ENCODE data around the gene FARS2. TPM values are rescaled to one million over a fixed set of nuclear protein-coding genes. Genes with fewer than 3 reads are reported as not detected.

Gene FARS2
- total and polyA plus RNA-seq, 2 donors (not counting 1 experiment from before 2014, with no cell fraction given): 11.0 to 18.5 TPM

DNA sequence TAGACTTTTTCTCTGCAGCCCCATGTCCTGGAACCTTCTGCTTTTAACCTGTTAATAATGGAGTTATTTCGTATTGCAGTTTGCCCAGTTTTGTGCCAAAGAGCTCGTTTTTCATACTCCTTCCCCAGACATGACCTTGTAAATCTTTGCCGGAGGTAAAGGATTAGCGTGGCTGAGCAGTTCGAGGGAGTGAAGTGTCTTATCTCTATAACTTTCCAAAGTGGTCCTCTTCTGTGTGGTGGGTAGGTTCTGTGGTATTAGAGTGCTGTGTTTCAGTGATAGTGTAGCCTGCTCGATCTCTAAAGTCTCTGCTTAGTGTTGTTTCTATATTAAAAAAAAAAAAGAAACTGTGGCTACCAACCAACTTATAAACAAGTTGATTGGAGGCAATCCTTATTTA, 67.5 kb downstream of the FARS2 start:
- no peaks in the 10 kb centered on the region for H4K20me1 ChIP-seq (ENCODE audit: control insufficient read depth, extremely low read depth, insufficient read depth, low read length)
- H3K27ac ChIP-seq (ENCODE audit: insufficient read depth, low read length): no peak overlapping the region
- H3K36me3 ChIP-seq (ENCODE audit: control insufficient read depth, insufficient read depth, low read length): no peaks in the 10 kb centered on the region
- no peak overlapping the region for H2AFZ ChIP-seq (ENCODE audit: low read length)
- no peak for DNase-seq (ENCODE audit: low read depth in 2 of 2)
- no peaks in the 10 kb centered on the region for H3K9me3 ChIP-seq (ENCODE audit: control insufficient read depth, insufficient read depth, low read depth, low read length)
- H3K79me2 ChIP-seq (ENCODE audit: control insufficient read depth, insufficient read depth, low read length): no peaks in the 10 kb centered on the region
- TF ChIP-seq, protein P1, sequence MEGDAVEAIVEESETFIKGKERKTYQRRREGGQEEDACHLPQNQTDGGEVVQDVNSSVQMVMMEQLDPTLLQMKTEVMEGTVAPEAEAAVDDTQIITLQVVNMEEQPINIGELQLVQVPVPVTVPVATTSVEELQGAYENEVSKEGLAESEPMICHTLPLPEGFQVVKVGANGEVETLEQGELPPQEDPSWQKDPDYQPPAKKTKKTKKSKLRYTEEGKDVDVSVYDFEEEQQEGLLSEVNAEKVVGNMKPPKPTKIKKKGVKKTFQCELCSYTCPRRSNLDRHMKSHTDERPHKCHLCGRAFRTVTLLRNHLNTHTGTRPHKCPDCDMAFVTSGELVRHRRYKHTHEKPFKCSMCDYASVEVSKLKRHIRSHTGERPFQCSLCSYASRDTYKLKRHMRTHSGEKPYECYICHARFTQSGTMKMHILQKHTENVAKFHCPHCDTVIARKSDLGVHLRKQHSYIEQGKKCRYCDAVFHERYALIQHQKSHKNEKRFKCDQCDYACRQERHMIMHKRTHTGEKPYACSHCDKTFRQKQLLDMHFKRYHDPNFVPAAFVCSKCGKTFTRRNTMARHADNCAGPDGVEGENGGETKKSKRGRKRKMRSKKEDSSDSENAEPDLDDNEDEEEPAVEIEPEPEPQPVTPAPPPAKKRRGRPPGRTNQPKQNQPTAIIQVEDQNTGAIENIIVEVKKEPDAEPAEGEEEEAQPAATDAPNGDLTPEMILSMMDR (conservative IDR thresholded peaks at IDR 0.05 in 1 of 2, IDR thresholded peaks at IDR 0.05 in 1 of 2; ENCODE audit: low read depth in 1 of 2, low read length in 2 of 2): no peak
- TF ChIP-seq EZH2 (IDR thresholded peaks at IDR 0.05; ENCODE audit: low read length, missing control alignments): no peak
- H3K27me3 ChIP-seq (ENCODE audit: control insufficient read depth, insufficient read depth, low read length): no peaks in the 10 kb centered on the region
- no peak overlapping the region for H3K9ac ChIP-seq (ENCODE audit: insufficient read depth, low read length)
- no peak overlapping the region for H3K4me2 ChIP-seq (ENCODE audit: extremely low read depth, insufficient read depth, low read length)
- no peaks in the 10 kb centered on the region for H3K4me1 ChIP-seq (ENCODE audit: control insufficient read depth, extremely low read depth, insufficient read depth, low read length)
- H3K4me3 ChIP-seq (replicated peaks in 1 of 4; ENCODE audit: control extremely low read depth in 1 of 4, insufficient read depth in 1 of 4, low read depth in 3 of 4, low read length in 4 of 4): no peak overlapping the region

DNA sequence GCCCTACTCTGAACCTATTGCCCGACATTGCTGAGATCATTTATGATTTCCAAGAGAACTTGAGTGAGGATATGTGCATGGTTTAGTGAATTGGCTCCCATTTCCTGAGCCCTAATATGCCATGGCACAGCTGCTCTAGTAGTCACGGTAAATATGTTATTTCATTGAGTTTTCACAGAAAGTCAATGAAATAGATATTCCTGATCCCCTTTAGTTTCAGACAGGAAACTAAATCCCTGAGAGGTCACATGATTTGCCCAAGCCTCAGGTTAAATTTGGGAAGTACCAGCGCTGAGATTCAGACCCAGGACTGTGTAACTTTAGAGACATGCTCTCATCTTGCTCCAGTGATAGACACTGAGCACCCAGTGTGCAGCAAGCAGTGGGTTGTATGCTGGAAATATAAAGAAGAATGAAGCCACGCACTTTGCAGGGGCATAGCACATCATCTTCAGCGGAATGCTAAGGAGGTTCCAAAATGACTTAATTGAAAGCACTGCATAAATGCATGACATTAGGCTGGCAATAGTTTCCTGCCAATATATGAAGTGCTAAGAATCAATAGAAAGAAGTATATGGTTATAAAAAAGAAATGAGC, 70.6 kb downstream of the FARS2 start:
- Histone ChIP-seq H3K4me3 (replicated peaks in 1 of 4; ENCODE audit: control extremely low read depth in 1 of 4, insufficient read depth in 1 of 4, low read depth in 3 of 4, low read length in 4 of 4) (no peak overlapping the region), H4K20me1 (ENCODE audit: control insufficient read depth, extremely low read depth, insufficient read depth, low read length) (no peaks in the 10 kb centered on the region), H3K79me2 (ENCODE audit: control insufficient read depth, insufficient read depth, low read length) (no peaks in the 10 kb centered on the region), H3K36me3 (ENCODE audit: control insufficient read depth, insufficient read depth, low read length) (no peaks in the 10 kb centered on the region), H3K27me3 (ENCODE audit: control insufficient read depth, insufficient read depth, low read length) (no peaks in the 10 kb centered on the region), H3K27ac (ENCODE audit: insufficient read depth, low read length) (no peak overlapping the region), H2AFZ (ENCODE audit: low read length) (no peak overlapping the region), H3K4me1 (ENCODE audit: control insufficient read depth, extremely low read depth, insufficient read depth, low read length) (no peaks in the 10 kb centered on the region), H3K4me2 (ENCODE audit: extremely low read depth, insufficient read depth, low read length) (no peak overlapping the region), H3K9ac (ENCODE audit: insufficient read depth, low read length) (no peak overlapping the region), H3K9me3 (ENCODE audit: control insufficient read depth, insufficient read depth, low read depth, low read length) (no peaks in the 10 kb centered on the region)
- no peak for DNase-seq (ENCODE audit: low read depth in 2 of 2)
- TF ChIP-seq, protein P1 (conservative IDR thresholded peaks at IDR 0.05 in 1 of 2, IDR thresholded peaks at IDR 0.05 in 1 of 2; ENCODE audit: low read depth in 1 of 2, low read length in 2 of 2): no peak
- TF ChIP-seq EZH2 (IDR thresholded peaks at IDR 0.05; ENCODE audit: low read length, missing control alignments): no peak

DNA sequence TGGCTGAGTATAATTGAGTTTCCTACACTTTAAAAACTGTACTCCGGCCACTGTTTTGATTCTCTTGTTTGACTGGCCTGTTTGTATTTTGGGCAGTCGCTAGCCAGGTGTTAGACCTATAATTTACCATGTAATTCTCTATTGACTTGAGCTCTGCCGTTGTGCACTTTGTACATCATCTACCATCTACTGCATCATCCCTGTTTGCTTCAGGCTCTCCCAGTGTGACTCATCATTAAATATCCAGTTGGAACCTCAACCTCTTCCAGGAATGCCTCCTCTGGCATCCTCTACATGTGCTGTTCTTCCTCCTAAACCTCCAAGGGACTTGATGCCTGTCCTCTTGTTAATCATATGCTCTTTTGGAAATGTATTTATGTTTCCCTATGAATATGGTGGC, 72.3 kb downstream of the FARS2 start:
- no peak overlapping the region for H2AFZ ChIP-seq (ENCODE audit: low read length)
- no peaks in the 10 kb centered on the region for H4K20me1 ChIP-seq (ENCODE audit: control insufficient read depth, extremely low read depth, insufficient read depth, low read length)
- no peak for TF ChIP-seq EZH2 (IDR thresholded peaks at IDR 0.05; ENCODE audit: low read length, missing control alignments)
- TF ChIP-seq, protein P1 (conservative IDR thresholded peaks at IDR 0.05 in 1 of 2, IDR thresholded peaks at IDR 0.05 in 1 of 2; ENCODE audit: low read depth in 1 of 2, low read length in 2 of 2): no peak
- H3K27ac ChIP-seq (ENCODE audit: insufficient read depth, low read length): no peak overlapping the region
- no peak overlapping the region for H3K9ac ChIP-seq (ENCODE audit: insufficient read depth, low read length)
- no peaks in the 10 kb centered on the region for H3K9me3 ChIP-seq (ENCODE audit: control insufficient read depth, insufficient read depth, low read depth, low read length)
- DNase-seq (ENCODE audit: low read depth in 2 of 2): peak; percentile 31 to 70
- H3K4me2 ChIP-seq (ENCODE audit: extremely low read depth, insufficient read depth, low read length): no peak overlapping the region
- no peaks in the 10 kb centered on the region for H3K79me2 ChIP-seq (ENCODE audit: control insufficient read depth, insufficient read depth, low read length)
- H3K4me1 ChIP-seq (ENCODE audit: control insufficient read depth, extremely low read depth, insufficient read depth, low read length): no peaks in the 10 kb centered on the region
- no peaks in the 10 kb centered on the region for H3K36me3 ChIP-seq (ENCODE audit: control insufficient read depth, insufficient read depth, low read length)
- no peaks in the 10 kb centered on the region for H3K27me3 ChIP-seq (ENCODE audit: control insufficient read depth, insufficient read depth, low read length)
- H3K4me3 ChIP-seq (replicated peaks in 1 of 4; ENCODE audit: control extremely low read depth in 1 of 4, insufficient read depth in 1 of 4, low read depth in 3 of 4, low read length in 4 of 4): no peak overlapping the region

Data from fibroblast of lung (primary cell).